CD1c-positive myeloid dendritic cell (primary cell): Measurements from ENCODE around the gene KCNB1.

Experiments used
- DNase-seq: peaks from one replicate; pipeline ENCODE4 v3.0.0-alpha.2; 2016; ENCODE audit errors: extremely low spot score

Gene KCNB1

DNA sequence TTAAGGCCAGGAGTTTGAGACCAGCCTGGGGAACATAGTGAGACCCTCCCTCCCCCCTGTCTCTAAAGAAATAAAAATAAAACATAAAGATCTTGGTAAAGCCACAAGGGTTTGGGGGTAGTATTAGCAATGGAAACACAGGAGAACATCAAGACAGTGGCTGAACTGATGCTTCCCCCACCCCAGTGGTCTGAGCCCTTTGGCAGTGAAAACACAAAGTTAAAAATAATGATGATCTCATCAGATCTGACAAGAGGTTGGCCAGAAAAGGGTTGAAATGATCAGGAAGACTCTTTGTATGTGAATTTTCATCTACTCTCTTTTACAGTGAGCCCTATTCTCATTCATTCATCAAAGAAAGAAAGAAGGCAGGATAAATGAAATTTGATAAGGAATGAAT, 93.7 kb downstream of the KCNB1 start:
- DNase-seq, result no peak

DNA sequence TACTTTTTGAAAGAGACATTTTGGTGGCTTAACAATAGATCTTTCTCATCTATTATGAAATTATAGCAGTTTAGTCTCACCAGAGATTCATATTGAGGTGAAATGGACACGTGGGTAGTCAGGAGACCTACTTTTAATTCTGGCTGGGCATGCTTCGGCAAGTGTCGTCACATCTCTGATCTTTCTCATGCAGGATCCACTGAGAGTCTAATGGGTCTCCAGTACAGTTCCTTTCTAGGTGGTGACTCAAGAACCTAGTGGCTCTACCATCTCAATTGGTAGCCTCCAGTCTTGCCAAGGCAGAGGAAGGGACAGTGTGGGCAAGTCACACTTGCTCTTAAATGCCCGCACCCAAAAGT, 94.9 kb downstream of the KCNB1 start:
- no peak for DNase-seq

DNA sequence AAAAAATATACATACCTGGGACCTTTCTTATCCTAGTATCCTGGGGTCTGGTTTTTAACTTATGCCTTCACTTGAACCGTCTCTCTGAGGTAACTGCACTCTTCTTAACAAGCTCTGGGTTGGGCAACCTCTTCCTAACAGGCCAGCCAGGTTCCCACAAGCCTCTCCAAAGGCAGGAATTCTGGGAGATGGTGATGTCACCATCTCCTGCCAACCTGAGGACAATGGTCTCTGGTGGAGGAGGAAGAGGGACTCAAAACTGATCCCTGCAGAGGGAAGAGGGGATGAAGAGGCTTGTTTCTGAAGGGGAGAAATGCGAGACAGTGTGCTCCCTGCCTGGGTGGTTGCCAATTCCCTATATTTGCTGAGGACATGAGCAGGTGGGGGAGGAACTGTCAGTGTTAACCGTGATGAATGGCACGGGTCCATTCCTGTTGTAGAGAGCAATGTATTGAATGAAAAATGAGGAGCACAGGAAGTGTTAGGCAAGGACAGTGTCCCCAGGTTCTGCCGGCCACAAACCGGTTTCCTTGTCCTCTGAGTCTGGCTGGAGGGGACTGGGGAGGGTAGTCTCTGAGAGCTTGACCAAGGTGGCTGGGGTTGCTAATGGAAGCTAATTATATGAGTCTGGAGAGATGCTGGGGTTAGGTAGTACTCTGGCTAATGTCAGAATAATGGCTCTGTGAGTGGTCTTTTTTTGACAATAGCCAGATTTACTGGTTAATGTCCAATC, 95.5 kb downstream of the KCNB1 start:
- DNase-seq, result no peak

DNA sequence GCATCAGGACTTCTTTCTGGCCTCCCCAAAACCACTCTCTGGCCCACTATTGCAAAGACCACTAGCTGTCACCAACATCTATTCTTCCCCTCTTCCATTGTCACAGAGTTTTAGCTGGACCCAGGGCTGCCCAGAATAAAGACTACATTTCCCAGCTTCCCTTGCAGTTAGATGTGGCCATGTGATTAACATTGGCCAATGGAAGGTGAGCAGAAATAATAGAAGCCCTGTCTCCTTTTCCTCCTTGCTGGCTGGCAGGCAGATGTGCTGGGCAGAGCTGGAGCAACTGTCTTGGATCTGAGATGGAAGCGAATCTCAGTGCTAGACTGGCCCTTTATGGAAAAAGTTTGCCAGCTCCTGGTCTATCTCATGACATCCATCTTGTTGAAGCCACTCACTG, 97.0 kb downstream of the KCNB1 start:
- peak; percentile 37 for DNase-seq

DNA sequence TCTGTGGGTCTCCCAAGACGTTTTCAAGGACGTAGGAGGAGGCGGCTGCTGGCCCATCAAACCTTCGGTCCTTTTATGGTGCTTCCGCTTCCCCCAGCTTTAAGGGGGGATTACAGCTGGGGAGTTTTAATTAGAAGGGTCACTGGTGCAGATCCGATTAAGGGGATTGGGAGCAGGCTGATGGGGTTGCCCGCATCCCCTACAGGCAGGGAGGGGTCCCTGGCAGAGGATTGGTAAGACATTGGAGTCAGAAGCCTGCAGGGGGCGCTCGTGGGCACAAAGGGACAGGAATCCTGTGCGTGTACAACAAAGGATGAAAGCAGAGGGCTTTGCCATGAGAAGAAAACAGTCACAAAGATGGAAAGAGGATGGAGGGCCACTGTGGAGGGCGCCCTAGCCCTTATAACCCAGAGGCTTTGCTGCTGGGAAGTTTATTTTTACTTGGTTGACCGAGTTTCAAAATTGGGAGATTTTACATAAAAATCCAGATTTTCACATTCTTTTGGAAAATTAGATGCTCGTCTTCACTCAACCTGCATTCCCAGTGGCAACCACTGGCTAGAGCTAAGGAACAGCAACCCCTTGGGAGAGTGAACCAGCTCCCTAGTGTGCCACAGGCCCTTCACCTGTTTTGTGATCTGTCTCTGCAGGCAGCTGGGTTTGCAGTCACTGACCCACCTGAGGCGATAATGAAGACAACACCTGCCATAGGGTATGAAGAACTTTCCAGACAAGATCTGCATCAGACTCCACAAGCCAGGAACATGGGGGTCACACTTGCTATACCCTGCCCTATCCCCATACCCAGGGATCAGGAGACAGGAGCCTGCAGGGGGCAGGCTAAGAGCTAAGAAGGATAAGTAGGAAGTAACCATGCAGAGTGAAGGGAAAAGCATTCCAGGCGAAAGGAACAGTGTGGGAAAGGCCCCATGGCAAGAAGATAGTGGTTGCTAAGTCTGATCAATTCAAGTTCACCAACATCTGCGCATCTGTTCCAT, 97.7 kb downstream of the KCNB1 start:
- peak; percentile 61 for DNase-seq

DNA sequence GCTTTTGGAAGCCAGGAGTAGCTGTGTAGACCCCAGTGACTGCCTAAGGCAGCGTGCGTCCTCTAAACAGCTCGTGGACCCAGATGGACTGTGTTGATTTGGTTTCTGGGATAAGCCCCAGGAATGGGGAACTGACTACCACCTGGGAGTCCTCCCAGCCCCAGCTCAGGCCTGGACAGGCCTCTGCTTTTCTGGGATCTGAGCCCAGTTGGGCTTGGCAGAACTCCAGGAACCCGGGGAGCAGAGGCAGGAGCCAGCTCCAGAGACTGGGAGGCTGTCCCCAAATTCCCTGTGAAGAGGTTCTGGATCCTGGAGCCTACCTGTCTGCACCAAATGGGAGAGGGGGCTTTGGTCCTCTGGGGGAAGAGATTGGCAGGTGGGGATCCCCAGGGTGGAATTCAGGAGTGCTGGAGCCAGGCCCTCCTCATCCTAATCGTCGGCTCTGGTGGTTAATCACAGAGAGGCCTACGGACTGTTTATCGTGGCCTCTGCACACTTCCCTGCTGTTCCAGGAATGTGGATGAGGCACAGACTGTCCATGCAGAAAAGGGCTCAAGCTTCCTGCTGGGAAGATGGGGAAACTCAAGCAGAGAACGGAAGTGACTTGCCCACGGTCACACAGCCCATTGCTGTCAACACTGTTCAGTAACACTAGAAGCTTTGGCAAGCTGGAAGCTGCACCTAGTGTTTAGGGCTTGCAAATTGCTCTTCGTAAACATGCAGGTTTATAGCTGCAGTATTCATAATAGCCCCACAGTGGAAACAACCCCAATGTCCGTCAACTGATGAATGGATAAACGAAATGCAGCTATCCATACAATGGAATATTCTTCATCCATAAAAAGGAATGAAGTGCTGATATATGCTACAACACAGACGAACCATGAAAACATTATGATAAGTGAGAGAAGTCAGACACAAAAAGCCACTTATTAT, 100.6 kb downstream of the KCNB1 start:
- no peak for DNase-seq

DNA sequence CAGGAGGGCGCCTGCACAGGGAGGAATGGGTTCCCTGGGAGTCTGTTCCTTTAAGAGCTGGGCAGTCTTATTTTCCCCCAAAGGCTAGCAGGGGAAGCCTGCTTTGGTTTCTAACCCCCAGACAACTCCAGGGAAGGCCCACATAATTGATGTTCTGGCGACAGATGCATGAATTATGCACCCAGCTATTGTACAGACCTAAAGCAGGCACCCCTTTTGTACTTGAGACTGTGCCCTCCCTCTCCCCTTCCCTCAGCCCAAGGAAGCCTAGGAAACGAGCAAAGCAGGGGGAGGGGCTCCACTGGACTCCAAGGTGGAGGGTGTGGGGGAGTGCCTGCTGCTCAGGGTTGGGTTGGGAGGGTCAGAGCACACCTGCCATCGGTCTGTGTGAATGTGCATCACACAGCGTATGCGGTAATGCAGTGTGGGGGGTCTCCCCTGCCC, 102.1 kb downstream of the KCNB1 start:
- DNase-seq, result no peak

DNA sequence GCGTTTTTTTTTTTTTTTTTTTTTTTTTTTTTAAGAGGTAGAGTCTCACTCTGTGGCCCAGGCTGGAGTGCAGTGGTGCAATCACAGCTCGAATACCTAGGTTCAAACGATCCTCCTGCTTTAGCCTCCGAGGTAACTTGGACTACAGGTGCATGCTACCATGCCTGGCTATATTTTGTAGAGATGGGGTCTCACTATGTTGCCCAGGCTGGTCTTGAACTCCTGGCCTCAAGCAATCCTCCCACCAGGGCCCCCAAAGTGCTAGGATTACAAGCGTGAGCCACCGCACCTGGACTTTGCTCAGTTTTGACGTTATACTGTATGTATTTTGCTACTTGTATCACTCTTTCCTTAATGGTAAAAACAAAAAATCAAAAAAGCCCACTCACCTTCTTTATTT, 103.1 kb downstream of the KCNB1 start:
- no peak for DNase-seq

DNA sequence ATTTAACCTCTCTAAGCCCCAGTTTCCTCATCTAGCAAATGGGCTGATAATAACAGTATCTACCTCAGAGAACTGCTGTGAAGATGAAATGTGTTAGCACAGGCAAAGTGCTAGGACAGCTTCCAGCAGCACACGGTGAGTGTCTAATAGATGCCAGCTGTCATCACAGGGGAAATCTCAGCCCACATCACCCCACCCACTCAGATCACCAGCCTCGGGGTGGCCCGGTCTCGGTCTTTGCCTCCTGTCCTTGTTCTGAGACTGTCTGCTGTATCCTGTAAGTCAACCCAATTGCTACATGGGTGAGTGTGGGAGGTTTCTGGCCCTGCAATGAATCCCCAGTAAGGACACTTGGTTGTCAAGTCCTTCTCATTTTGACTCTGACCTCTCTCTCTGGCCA, 105.1 kb downstream of the KCNB1 start:
- DNase-seq, result no peak

DNA sequence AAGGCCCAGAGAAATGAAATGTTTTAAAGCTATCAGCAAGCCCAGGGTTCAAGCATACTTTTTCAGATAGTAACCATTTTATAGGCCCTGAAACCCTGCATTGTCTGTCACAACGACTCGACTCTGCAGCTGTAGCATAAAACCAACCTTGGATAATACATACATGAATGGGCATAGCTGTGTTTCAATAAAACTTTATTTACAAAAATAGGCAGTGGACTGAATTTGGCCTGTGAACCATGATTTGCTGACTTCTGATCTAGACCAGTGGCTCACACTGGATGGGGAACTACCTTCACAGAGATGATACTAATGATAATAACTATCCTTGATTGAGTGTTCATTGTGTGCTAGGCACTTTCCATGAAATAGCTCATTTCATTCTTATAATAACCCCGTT, 107.3 kb downstream of the KCNB1 start:
- no peak for DNase-seq

DNA sequence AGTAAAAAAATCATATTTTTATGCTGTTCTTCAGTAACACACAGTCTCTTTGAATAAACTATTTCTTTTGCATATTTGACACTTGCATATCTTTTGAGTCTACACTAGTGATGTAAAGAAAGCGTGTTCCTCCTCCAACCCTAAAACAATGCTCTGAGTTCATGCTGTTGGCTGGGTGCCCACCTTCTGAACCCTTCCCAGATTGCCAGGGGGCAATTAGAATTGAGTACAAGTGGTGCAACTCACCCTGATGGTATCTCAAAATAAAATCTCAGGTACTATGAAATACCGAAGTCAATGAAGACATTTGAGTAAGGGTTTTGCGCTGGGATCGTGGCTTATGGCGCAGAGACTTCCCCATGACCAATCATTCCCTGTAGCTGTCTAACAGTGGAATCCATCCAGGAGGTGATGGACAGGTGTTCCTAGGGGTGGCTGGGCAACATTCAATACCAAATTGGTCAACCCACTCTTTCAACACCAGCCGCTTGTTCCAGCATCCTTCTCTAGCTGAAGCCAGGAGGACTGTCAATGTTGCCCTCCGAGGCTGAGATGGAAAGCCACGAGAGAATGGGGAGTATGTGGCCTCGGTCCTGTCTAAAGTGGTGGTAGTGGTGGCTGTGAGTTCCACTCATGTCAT, 110.3 kb downstream of the KCNB1 start:
- DNase-seq, result no peak

DNA sequence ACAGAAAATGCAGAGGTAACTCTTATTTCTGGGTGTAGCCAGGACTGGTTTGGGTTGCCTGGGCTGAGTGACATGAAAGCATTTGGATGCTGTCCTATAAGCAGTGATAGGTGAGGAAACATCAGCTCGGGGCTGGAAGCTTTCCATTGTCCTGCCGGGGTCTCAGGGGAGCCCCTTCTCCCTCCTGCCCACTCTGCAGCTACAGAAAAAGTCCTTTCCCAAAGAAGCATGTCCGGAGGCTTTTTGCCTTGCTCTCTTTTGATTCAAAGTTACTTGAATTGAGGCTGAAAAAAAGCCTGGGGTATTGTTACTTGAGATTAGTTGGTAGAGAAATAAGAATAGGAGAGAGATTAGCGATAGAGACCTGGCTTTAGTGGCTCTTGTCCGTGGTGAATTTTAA, 113.9 kb downstream of the KCNB1 start:
- no peak for DNase-seq

DNA sequence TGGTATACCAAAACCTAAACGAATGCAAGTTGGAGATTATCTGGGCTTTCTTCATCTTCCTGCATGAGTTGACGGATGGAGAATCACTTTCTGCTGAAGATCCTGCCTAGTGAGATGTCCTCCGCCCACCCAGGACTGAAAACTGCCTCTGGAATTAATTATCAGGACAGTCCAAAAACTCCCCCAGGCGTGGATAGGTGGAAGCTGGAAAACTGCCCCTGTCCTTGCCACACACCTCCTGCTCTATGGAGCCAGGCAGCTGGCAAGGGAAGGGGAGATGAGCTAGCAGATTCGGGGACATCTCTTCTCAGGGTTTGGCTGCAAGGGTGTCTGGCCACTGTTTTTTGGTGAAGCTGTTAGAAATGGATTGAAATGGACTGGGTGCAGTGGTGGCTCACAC, 115.4 kb downstream of the KCNB1 start:
- no peak for DNase-seq

DNA sequence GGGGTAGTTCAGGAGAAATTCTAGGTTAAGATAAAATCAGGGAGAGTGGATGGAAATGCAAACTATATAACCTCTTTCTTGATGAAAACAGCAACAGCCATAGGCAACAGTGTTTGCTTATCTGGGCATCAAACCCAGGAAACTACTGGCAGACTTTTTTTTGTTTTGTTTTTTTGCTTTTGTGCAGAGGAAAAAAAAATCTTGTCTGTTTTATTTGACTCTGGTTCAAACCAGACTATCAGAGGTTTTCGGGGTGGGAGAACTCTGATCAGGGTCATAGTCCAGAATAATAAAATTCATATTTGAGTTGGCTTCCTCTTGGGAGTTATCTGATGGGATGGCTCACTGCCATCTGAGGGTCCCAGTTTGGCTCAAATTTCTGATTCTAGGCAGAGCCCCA, 115.8 kb downstream of the KCNB1 start:
- no peak for DNase-seq

DNA sequence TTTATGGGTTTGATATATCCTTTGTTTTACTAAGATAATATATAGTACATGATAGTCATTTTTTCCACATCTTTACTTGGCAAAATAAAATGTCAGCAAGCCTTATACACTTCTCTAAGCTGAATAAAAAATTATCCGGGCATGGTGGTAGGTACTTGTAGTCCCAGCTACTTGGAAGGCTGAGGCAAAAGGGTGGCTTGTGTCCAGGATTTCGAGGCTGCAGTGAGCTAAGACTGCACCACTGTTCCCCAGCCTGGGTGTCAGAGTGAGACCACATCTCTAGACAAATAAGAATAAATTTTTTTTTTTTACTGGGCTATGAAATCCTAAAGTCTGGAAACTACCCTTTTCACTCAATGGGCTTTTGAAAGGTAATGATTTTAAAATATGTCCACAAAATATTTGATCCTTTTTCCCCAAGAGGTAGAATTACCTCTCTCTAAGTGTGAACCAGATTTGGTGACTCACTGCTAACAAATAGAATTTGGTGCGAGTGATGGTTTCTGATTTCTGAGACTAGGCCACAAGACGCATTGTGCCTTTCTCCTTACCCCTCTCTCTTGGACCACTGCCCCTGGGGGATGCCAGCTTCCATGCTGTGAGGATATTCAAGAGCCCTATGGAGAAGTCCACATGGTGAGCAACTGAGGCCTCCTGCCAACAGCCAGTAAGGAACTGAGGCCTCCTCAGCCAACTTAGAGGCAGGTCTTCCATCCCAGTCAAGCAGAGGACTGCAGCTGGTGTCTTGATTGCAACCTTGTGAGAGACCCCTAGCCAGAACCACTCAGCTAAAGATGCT, 120.4 kb downstream of the KCNB1 start:
- no peak for DNase-seq

DNA sequence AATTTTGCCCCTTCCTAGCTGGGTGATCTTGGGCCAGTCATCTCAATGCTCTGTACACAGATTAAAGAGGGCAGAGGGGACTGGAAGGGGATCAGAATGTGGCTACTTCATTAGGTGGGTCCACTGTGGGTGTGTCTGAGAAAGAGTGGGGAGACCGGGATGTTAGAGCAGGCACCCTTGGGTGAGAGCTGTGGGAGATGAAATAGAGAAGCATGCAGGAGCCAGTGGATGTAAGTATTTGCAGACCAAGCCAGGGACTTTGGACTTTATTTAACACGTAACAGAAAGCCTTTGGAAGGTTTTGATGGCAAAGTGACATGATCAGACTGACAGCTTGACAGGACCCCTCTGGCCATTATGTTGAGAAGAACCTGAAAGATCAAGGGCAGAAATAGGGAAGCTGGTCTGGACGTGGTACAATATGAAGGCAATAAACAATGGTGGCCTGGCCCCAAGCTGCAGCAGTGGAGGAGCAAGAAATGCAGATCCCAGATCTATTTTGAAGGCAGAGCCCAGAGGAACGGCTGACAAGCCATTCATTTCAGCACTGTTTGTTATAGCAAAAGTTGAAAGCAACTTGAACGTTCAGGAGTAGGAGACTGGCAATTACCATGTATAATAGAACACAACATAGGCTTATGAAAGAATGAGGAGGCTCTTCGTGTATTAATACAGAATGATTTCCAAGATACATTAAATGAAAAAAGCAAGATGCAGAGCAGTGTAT, 122.1 kb downstream of the KCNB1 start:
- no peak for DNase-seq

DNA sequence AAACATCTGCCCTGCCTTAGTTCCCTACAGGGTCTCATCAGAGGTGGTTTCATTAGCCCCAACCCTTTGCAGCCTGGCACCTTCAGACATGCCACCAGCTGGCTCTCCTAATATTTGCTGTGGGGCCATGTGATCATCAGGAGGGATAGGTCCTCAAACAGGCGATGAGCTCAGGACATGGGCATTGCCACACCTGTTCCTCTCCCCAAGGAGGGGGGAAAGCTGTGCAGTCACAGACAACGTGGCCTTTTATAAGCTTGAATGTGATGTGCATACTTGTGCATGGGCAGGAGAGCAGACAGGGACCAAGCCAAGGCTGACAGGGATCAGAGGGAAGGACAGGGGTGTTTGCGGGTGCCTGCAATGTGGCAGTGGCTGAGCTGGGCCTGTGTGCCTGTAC, 125.8 kb downstream of the KCNB1 start:
- DNase-seq, result no peak

DNA sequence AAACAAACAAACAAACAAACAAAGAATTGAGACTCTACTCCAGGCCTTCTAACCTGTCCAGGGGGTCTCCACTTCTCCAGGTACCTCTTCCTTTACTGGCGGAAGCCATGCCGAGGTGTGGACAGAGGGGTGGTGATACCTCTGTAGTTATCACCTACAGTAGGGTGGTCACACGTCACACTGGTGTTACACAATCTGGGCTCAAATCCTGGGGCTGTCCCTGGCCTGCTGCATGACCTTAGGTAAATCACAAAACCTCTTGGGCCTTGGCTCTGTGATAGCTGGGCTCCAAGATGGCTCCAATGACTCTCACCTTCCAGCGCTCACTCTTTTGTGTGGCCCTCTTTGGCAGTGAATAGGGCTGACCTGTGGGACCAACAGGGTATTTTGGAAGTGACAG, 127.8 kb downstream of the KCNB1 start:
- no peak for DNase-seq

DNA sequence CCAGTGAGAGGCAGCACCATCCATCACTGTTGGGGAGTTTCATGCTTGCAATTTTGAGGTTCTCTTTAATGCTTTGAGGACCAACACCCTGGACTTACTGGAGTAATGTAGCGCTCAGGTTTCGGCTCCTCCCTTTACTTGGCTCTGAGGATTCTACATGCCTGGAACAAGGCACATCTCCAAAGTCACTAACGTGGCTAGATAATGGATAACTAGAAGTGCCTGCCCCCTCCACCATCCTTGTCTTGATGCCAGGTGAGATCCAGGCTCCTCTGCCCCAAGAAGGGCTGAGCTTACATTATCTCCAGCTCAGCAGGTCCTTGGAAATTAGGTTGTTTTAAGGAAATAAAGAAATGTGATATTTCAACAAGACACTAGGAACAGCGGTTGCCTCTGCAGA, 129.1 kb downstream of the KCNB1 start:
- DNase-seq, result no peak

DNA sequence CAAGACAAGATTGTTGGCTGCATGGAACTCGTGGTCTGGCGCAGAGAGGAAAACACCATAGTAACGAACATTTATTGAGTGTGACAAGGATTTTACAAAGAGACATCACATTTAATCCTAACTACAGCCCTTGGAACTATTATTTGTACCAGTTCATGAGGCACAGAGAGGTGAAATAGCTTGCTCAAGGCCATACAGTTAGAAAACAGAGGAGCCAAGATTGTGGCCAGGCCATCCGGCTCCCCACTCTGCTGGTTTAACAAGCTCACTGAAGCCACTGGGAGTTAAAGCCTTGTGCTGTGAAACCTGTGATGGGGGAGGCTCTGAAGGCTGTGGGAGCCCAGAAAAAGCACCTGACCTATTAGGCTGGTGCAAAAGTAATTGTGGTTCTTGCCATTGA, 129.7 kb downstream of the KCNB1 start:
- DNase-seq, result no peak
